Glutamatergic neuron (in vitro differentiated cells): ENCODE measurements around the gene PTPN2. TPM values are rescaled to one million over a fixed set of nuclear protein-coding genes. Genes with fewer than 3 reads are reported as not detected.

Experiments
- DNase-seq: peaks from one replicate; pipeline ENCODE4 v3.0.0; 2022
- H3K27ac Mint-ChIP-seq: one replicate; pipeline ENCODE4 v1.8.0; 2020; ENCODE audit warnings: mild to moderate bottlenecking, mixed read lengths, inconsistent platforms; ENCODE audit not compliant: unreplicated experiment
- H3K27me3 Mint-ChIP-seq: one replicate; pipeline ENCODE4 v1.8.0; 2020; ENCODE audit warnings: mild to moderate bottlenecking, moderate library complexity, mixed read lengths, inconsistent platforms; ENCODE audit not compliant: unreplicated experiment
- H3K36me3 Mint-ChIP-seq: one replicate; pipeline ENCODE4 v1.8.0; 2020; ENCODE audit warnings: mild to moderate bottlenecking, mixed read lengths, inconsistent platforms; ENCODE audit not compliant: unreplicated experiment
- H3K4me1 Mint-ChIP-seq: one replicate; pipeline ENCODE4 v1.8.0; 2020; ENCODE audit warnings: mild to moderate bottlenecking, low read depth, mixed read lengths, inconsistent platforms; ENCODE audit not compliant: unreplicated experiment
- H3K4me3 Mint-ChIP-seq: one replicate; pipeline ENCODE4 v1.8.0; 2020; ENCODE audit warnings: mild to moderate bottlenecking, mixed read lengths, inconsistent platforms; ENCODE audit not compliant: unreplicated experiment
- H3K9me3 Mint-ChIP-seq: one replicate; pipeline ENCODE4 v1.8.0; 2020; ENCODE audit warnings: mild to moderate bottlenecking, moderate library complexity, mixed read lengths, inconsistent platforms; ENCODE audit not compliant: unreplicated experiment
- total RNA-seq: library from RNA; stranded (reverse); fragmentation: NEBNext Ultra II Directional; extraction: Animal tissue kit (Norgen Biotek cat#: 25700); gene quantifications from one replicate; pipeline ENCODE4 v1.2.1, GENCODE V29; 2021; ENCODE audit not compliant: unreplicated experiment
- TF ChIP-seq, protein P1 (sequence below): fragments of 200-600 bp; sonication (generic); IDR thresholded peaks from one replicate; pipeline ENCODE4 v1.5.0; 2021; ENCODE audit not compliant: partially characterized antibody, unreplicated experiment

PTPN2 gene
- total RNA-seq, 1 donor from 2014 or later: 33.3 TPM

DNA sequence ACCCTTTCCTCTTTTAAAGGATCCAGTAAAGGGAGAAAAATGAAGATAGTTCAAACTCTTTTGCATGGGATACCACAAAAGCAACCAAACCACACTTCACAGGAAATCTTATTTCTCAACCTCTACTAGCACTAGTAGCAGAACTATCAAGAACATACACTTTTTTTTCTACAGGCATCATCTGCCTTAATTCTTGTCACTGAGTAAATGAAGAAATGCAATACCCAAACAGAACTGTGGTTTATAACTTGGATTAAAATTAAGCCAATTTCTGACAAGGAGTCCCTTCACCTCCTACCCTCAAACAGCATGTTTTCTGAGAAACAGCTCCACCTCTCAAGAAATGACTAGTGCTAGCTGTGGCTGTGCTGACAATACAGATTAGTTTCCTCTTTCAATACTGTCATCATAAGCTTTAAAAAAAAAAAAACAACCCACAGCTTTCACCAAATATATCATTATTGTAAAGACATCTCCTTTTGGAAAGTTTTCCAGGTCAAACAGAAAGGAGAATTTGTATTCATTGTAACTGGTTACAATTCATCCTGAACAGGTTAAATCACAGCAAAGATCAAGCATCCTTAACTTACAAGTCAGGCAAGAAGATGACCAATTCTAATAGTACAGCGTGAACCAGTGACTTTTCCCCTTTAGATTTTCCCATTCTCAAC, 44.4 kb downstream of the PTPN2 start:
- Mint-ChIP-seq H3K27me3 (no peaks in the 10 kb centered on the region), H3K27ac (no peak overlapping the region), H3K4me3 (no peak overlapping the region), H3K9me3 (no peaks in the 10 kb centered on the region), H3K36me3 (no peaks in the 10 kb centered on the region), H3K4me1 (peaks cover 6% of the 10 kb centered on the region)
- TF ChIP-seq, protein P1, sequence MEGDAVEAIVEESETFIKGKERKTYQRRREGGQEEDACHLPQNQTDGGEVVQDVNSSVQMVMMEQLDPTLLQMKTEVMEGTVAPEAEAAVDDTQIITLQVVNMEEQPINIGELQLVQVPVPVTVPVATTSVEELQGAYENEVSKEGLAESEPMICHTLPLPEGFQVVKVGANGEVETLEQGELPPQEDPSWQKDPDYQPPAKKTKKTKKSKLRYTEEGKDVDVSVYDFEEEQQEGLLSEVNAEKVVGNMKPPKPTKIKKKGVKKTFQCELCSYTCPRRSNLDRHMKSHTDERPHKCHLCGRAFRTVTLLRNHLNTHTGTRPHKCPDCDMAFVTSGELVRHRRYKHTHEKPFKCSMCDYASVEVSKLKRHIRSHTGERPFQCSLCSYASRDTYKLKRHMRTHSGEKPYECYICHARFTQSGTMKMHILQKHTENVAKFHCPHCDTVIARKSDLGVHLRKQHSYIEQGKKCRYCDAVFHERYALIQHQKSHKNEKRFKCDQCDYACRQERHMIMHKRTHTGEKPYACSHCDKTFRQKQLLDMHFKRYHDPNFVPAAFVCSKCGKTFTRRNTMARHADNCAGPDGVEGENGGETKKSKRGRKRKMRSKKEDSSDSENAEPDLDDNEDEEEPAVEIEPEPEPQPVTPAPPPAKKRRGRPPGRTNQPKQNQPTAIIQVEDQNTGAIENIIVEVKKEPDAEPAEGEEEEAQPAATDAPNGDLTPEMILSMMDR: no peak
- no peak for DNase-seq

DNA sequence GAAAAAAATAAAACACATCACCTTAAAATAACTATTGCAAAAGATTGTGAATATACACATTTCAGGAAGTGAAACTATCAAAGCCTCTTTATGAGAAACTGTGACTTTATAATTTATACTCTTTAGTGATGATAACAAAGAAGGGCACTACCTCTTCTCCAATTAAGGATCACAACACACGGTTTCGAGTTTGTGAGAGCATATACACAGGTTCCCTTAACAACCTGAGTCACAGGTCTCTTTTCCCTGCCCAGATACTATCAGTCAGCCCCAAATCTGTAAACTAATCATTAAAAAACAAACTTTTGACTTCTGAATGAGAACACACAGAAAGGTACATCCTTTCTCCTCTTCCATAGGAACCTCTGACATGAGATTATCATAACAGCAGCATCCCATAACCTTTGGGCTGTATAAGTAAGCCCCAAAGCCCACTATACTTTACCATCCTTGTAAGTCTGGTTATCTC, 44.9 kb downstream of the PTPN2 start:
- no peak overlapping the region for H3K27ac Mint-ChIP-seq
- H3K4me3 Mint-ChIP-seq: no peak overlapping the region
- H3K4me1 Mint-ChIP-seq: peaks cover 6% of the 10 kb centered on the region

DNA sequence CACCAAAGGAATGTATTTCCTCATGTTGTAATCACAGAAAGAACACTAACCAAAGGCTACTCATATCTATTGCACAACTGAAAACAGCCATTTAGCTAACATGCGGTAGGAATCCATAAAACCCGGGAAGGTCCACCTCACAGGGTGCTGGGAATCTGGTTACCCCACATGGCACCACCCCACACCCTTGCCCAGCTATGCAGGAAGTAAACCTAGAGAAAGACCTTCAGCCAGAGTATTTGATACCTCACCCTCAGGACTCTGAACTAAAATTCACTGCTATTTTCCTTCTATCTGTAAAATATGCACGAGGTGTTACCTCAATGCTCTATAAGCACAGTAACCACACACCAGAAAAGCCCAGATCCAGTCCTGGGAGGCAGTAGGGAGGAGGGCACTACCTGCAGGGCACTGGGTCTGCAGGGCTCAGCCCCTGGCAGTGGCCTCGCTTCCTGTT, 45.8 kb downstream of the PTPN2 start:
- peaks cover 3% of the 10 kb centered on the region for H3K4me1 Mint-ChIP-seq
- H3K4me3 Mint-ChIP-seq: no peak overlapping the region
- peaks cover 4% of the 10 kb centered on the region for H3K27me3 Mint-ChIP-seq
- H3K36me3 Mint-ChIP-seq: peaks cover 6% of the 10 kb centered on the region
- DNase-seq: no peak
- H3K27ac Mint-ChIP-seq: no peak overlapping the region
- H3K9me3 Mint-ChIP-seq: peaks cover 2% of the 10 kb centered on the region
- TF ChIP-seq, protein P1: no peak

More for the DNA sequence above, 44.9 kb downstream of the PTPN2 start:
- Mint-ChIP-seq H3K27me3 (no peaks in the 10 kb centered on the region), H3K9me3 (no peaks in the 10 kb centered on the region), H3K36me3 (no peaks in the 10 kb centered on the region)
- TF ChIP-seq, protein P1: no peak
- DNase-seq: no peak

DNA sequence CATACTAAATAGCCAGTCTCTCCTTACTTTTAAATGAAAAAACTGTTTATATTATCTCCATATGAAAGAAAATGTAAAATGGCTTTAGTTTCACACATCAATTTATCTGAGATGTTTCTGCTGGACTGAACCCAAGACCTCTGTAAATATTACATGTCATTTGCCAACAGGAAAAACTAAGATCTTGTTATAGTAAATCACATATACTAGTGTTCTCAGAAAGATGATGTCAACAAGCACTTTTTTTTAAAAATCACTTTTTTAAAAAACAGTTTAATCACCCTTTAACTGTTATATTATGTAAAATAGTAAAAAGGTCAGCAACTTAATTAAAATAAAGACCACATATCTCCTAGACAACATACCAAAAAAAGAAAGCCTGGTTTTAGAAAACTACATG, 46.3 kb downstream of the PTPN2 start:
- TF ChIP-seq, protein P1: no peak
- Mint-ChIP-seq H3K36me3 (peaks cover 7% of the 10 kb centered on the region), H3K27me3 (peaks cover 4% of the 10 kb centered on the region), H3K27ac (no peak overlapping the region), H3K4me3 (no peak overlapping the region), H3K4me1 (peaks cover 3% of the 10 kb centered on the region), H3K9me3 (peaks cover 2% of the 10 kb centered on the region)
- no peak for DNase-seq

GRCh38 chr18:12836551-12836950, 47.5 kb downstream of the PTPN2 start:
- no peak for DNase-seq
- Mint-ChIP-seq H3K4me1 (peaks cover 3% of the 10 kb centered on the region), H3K27ac (no peak overlapping the region), H3K27me3 (peaks cover 4% of the 10 kb centered on the region), H3K9me3 (peaks cover 2% of the 10 kb centered on the region), H3K36me3 (peaks cover 7% of the 10 kb centered on the region), H3K4me3 (no peak overlapping the region)
- TF ChIP-seq, protein P1: no peak
